Measurements from ENCODE around the gene FRK. TPM values are rescaled to one million over a fixed set of nuclear protein-coding genes. Genes with fewer than 3 reads are reported as not detected.
A peak's percentile ranks its signal among the peaks of the same experiment; 100 is the strongest.
"Not testable (repeated sequence)": the region's sequence is repeated elsewhere in the genome, so short reads cannot be mapped to it uniquely, and the experiment has no call there.

The FRK gene
- total and polyA plus RNA-seq, 2 experiments from 2014 or later = 0.45 to 0.71 TPM

DNA sequence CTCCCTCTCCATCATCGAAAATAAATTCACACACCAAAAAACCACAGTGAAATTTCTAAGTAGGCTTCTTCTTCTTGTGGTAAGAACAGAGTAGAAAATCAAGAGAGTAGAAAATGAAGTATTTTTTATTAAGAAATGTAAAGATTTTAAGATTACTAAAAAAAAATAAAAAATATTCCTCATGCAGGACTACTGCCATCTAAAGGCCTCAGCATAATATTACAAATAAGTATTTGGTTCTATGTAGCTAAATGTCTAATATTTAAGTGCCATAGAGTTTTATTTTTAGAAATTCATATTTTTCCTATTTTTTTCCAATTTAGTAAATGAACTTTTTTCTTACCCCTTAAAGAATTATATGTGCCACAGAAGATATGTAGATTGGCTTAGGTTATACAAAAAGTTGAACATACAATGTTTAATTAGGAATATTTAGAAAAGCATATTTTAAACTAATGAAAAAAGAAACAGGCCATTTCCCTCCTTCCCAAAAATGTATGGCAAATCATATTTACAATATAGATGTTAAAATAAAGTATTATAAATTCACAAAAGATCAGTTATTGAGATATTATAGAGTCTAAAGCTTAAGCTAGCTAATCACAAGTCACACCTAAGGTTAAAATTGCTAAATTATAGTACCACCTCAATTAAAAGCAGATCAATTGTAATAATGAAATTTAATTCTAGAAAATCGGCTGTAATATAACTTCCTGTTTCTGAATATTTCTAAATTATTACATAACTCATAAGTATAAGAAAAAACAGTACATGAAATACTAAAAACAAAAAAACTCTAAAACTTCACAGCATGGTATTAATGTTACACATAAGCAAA lies 36.5 kb upstream of the FRK start:
- H3K27me3 ChIP-seq = no peaks in the 10 kb centered on the region
- peaks cover 3% of the 10 kb centered on the region for H3K4me1 ChIP-seq (ENCODE audit: low read depth)
- no peak overlapping the region for H3K27ac ChIP-seq
- H3K36me3 ChIP-seq = no peaks in the 10 kb centered on the region
- TF ChIP-seq, protein P1, sequence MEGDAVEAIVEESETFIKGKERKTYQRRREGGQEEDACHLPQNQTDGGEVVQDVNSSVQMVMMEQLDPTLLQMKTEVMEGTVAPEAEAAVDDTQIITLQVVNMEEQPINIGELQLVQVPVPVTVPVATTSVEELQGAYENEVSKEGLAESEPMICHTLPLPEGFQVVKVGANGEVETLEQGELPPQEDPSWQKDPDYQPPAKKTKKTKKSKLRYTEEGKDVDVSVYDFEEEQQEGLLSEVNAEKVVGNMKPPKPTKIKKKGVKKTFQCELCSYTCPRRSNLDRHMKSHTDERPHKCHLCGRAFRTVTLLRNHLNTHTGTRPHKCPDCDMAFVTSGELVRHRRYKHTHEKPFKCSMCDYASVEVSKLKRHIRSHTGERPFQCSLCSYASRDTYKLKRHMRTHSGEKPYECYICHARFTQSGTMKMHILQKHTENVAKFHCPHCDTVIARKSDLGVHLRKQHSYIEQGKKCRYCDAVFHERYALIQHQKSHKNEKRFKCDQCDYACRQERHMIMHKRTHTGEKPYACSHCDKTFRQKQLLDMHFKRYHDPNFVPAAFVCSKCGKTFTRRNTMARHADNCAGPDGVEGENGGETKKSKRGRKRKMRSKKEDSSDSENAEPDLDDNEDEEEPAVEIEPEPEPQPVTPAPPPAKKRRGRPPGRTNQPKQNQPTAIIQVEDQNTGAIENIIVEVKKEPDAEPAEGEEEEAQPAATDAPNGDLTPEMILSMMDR (IDR thresholded peaks at IDR 0.05; ENCODE audit: low read depth, low read length) = peak; percentile 56
- no peak overlapping the region for H3K4me3 ChIP-seq
- DNase-seq (ENCODE audit: low read depth in 1 of 2, low spot score in 1 of 2) = peak in 1 of 2 donors; percentile 44
- no peaks in the 10 kb centered on the region for H3K9me3 ChIP-seq (ENCODE audit: low read depth)

DNA sequence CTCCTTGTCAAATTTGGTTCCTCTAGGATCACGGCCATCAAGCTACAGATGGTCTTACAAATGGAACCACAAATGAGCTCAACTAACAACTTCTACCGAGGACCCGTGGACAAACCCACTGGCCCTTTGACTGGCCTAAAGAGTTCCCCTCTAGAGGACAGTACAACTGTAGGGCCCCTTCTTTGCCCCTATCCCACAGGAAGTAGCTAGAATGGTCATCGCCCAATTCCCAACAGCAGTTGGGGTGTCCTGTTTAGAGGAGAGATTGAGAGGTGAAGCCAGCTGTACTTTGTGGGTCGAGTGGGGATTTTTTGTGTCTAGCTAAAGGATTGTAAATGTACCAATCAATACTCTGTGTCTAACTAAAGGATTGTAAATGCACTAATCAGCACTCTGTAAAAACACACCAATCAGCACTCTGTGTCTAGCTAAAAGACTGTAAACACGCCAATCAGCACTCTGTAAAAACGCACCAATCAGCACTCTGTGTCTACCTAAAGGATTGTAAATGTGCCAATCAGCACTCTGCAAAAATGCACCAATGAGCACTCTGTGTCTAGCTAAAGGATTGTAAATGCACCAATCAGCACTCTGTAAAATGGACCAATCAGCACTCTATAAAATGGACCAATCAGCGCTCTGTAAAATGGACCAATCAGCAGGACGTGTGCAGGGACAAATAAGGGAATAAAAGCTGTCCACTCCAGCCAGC lies 35.5 kb upstream of the FRK start:
- DNase-seq (ENCODE audit: low read depth in 1 of 2, low spot score in 1 of 2); H3K4me3 ChIP-seq; H3K36me3 ChIP-seq; H3K27ac ChIP-seq; H3K4me1 ChIP-seq (ENCODE audit: low read depth); H3K27me3 ChIP-seq; H3K9me3 ChIP-seq (ENCODE audit: low read depth): not testable (repeated sequence)

DNA sequence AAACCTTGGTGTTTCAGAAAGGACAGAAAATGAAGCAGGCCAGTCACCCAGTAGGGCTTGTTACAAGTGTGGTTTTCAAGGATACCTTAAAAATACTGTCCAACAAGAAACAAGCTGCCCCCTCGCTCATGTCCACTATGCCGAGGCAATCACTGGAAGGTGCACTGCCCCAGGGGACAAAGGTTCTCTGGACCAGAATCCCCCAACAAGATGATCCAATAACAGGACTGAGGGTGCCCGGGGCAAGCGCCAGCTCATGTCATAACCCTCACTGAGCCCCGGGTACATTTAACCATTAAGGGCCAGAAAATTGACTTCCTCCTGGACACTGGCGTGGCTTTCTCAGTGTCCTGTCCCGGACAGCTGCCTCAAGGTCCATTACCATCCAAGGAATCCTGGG lies 33.4 kb upstream of the FRK start:
- Histone ChIP-seq H3K27ac (no peak overlapping the region), H3K4me3 (no peak overlapping the region), H3K36me3 (no peaks in the 10 kb centered on the region), H3K9me3 (ENCODE audit: low read depth) (no peaks in the 10 kb centered on the region), H3K27me3 (no peaks in the 10 kb centered on the region), H3K4me1 (ENCODE audit: low read depth) (peaks cover 3% of the 10 kb centered on the region)
- TF ChIP-seq, protein P1 (IDR thresholded peaks at IDR 0.05; ENCODE audit: low read depth, low read length) = no peak
- no peak for DNase-seq (ENCODE audit: low read depth in 1 of 2, low spot score in 1 of 2)

DNA sequence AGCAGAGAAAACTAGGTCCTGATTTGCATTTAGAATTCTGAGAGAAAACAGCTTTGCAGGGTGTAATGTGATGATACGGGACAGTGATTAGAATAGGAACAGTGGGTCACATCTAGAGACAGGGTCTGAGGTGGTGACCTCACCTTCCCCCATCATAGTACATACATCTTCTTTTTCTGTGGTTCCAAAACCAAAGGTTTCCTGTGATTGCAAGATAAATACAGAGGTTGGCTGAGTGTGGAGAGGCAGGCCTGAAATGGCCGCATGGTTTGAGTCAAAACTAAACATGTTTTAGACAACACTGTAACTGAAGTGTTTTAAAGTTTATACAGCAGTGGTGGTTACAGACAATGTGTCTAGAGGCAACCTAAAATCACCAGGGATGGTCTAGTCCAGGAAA lies 29.6 kb upstream of the FRK start:
- Histone ChIP-seq H3K4me3 (no peak overlapping the region), H3K36me3 (no peaks in the 10 kb centered on the region), H3K27ac (no peak overlapping the region), H3K4me1 (ENCODE audit: low read depth) (no peaks in the 10 kb centered on the region), H3K9me3 (ENCODE audit: low read depth) (no peaks in the 10 kb centered on the region), H3K27me3 (no peaks in the 10 kb centered on the region)
- TF ChIP-seq, protein P1 (IDR thresholded peaks at IDR 0.05; ENCODE audit: low read depth, low read length) = no peak
- DNase-seq (ENCODE audit: low read depth in 1 of 2, low spot score in 1 of 2) = no peak

DNA sequence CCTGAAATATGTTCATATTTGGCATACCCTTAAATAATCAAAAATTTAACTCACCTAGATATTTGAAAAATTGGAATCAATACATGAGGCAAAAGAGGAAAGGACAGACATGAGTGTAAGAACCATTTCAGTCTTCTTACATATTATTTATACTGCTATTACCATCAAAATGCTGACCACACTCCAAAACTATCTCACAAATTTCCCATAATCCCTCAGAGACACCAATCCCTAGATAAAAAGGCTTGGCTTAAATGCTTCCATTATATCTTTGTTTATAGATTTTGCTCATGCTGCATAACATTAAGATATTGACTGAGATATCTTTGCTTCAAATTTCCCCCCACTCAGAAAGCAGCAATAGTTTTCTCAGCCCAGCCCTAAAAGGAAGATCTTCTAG lies 28.3 kb upstream of the FRK start:
- Histone ChIP-seq H3K4me3 (no peak overlapping the region), H3K27me3 (no peaks in the 10 kb centered on the region), H3K4me1 (ENCODE audit: low read depth) (no peaks in the 10 kb centered on the region), H3K9me3 (ENCODE audit: low read depth) (no peaks in the 10 kb centered on the region), H3K36me3 (no peaks in the 10 kb centered on the region), H3K27ac (no peak overlapping the region)
- TF ChIP-seq, protein P1 (IDR thresholded peaks at IDR 0.05; ENCODE audit: low read depth, low read length) = no peak
- DNase-seq (ENCODE audit: low read depth in 1 of 2, low spot score in 1 of 2) = no peak

DNA sequence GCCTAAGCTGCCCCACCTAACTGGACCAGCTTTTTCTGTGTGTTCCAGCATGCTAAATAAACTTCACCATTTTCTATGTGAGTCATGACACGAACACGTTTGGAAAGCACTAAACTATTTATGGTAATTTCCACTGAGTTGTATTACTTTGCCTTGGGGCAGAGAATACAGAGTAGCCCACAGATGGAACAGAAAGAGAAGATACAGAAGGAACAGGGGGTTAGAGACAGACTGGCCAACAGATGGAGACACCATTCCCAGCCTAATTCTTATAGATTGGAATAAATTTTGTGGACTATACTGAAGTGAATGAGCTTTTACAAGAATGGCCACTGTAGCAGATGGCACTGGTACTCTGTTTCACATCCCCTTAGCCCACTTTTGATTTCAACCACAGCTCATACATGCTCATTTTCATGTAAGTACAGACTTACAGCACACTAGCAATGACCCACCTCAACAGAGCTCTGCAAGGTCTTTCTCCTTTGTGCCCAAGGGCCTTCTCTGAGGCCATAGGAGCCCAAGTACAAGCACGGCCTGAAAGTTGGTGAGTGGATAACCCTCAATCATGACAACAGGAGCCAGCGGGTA lies 26.8 kb upstream of the FRK start:
- no peaks in the 10 kb centered on the region for H3K27me3 ChIP-seq
- no peaks in the 10 kb centered on the region for H3K4me1 ChIP-seq (ENCODE audit: low read depth)
- TF ChIP-seq, protein P1 (IDR thresholded peaks at IDR 0.05; ENCODE audit: low read depth, low read length) = no peak
- H3K4me3 ChIP-seq = no peak overlapping the region
- no peak overlapping the region for H3K27ac ChIP-seq
- H3K9me3 ChIP-seq (ENCODE audit: low read depth) = no peaks in the 10 kb centered on the region
- H3K36me3 ChIP-seq = no peaks in the 10 kb centered on the region
- no peak for DNase-seq (ENCODE audit: low read depth in 1 of 2, low spot score in 1 of 2)
